Keratinocyte (primary cell): ENCODE data around the gene TAMALIN. TPM values are rescaled to one million over a fixed set of nuclear protein-coding genes. Genes with fewer than 3 reads are reported as not detected.

Experiments used
- DNase-seq: peaks from one replicate; pipeline ENCODE4 v3.0.0-alpha.2; 2011; ENCODE audit warnings: low read depth, missing footprints, low spot score
- FAIRE-seq: peaks from 2 replicates; lab custom pipeline; 2011; peaks lifted over from hg19 to GRCh38; lab: Jason Lieb, UNC
- H2AFZ ChIP-seq: 2 replicates; pipeline ENCODE4 v1.6.0; 2012; ENCODE audit warnings: low read length, control low read depth, inconsistent platforms; ENCODE audit not compliant: control insufficient read depth
- H3K27ac ChIP-seq: 2 replicates; pipeline ENCODE4 v1.5.1; 2011; ENCODE audit warnings: low read length; ENCODE audit not compliant: control insufficient read depth, insufficient read depth
- H3K27me3 ChIP-seq: 3 replicates; pipeline ENCODE4 v1.6.0; 2011; ENCODE audit warnings: low read length; ENCODE audit not compliant: control insufficient read depth, insufficient read depth; ENCODE audit errors: extremely low read depth
- H3K36me3 ChIP-seq, 2 experiments: 2 replicates in 1 of 2; 3 replicates in 1 of 2; pipeline ENCODE4 v1.5.1; 2011; ENCODE audit warnings: low read length in 2 of 2, mild to moderate bottlenecking in 1 of 2; ENCODE audit not compliant: control insufficient read depth in 2 of 2, insufficient read depth in 2 of 2; ENCODE audit errors: extremely low read depth in 1 of 2
- H3K4me1 ChIP-seq: 3 replicates; pipeline ENCODE4 v1.5.1; 2011; ENCODE audit warnings: low read length; ENCODE audit not compliant: control insufficient read depth, insufficient read depth; ENCODE audit errors: extremely low read depth
- H3K4me2 ChIP-seq: 3 replicates; pipeline ENCODE4 v1.6.0; 2011; ENCODE audit warnings: low read depth, low read length; ENCODE audit not compliant: control insufficient read depth, insufficient read depth; ENCODE audit errors: extremely low read depth
- H3K4me3 ChIP-seq, 3 experiments: fragments of 200-600 bp in 1 of 3; sonication (generic) in 1 of 3; 2 replicates in 2 of 3; 3 replicates in 1 of 3; pipeline ENCODE4 v1.5.1; 2011 to 2016; ENCODE audit warnings: low read length in 3 of 3, mild to moderate bottlenecking in 3 of 3, control low read depth in 2 of 3, inconsistent platforms in 1 of 3, low read depth in 1 of 3, mixed read lengths in 1 of 3, mixed run types in 1 of 3, moderate library complexity in 1 of 3; ENCODE audit not compliant: control insufficient read depth in 2 of 3, insufficient read depth in 2 of 3; ENCODE audit errors: extremely low read depth in 1 of 3
- H3K79me2 ChIP-seq: 2 replicates; pipeline ENCODE4 v1.6.0; 2012; ENCODE audit warnings: low read length; ENCODE audit not compliant: control insufficient read depth, insufficient read depth
- H3K9ac ChIP-seq: 3 replicates; pipeline ENCODE4 v1.6.0; 2011; ENCODE audit warnings: low read length; ENCODE audit not compliant: control insufficient read depth, insufficient read depth; ENCODE audit errors: extremely low read depth
- H3K9me1 ChIP-seq: 3 replicates; pipeline ENCODE4 v1.6.0; 2011; ENCODE audit warnings: low read length; ENCODE audit not compliant: control insufficient read depth, insufficient read depth; ENCODE audit errors: extremely low read depth
- H3K9me3 ChIP-seq: 2 replicates; pipeline ENCODE4 v1.5.1; 2012; ENCODE audit warnings: low read depth, low read length; ENCODE audit not compliant: control insufficient read depth
- H4K20me1 ChIP-seq: 3 replicates; pipeline ENCODE4 v1.6.0; 2011; ENCODE audit warnings: low read length; ENCODE audit not compliant: control insufficient read depth, insufficient read depth; ENCODE audit errors: extremely low read depth
- CTCF ChIP-seq, 3 experiments: IDR thresholded peaks in 1 of 3; conservative IDR thresholded peaks in 1 of 3; optimal IDR thresholded peaks in 1 of 3; 2 replicates in 2 of 3; 3 replicates in 1 of 3; pipeline versions ENCODE3 to v1.5.1; 2011; ENCODE audit warnings: low read length in 3 of 3, mild to moderate bottlenecking in 3 of 3, moderate library complexity in 2 of 3, control low read depth in 1 of 3, inconsistent platforms in 1 of 3; ENCODE audit not compliant: insufficient read depth in 2 of 3; ENCODE audit errors: extremely low read depth in 1 of 3
- EZH2 ChIP-seq: IDR thresholded peaks from one replicate; pipeline ENCODE4 v1.6.1; 2012; ENCODE audit warnings: inconsistent platforms, mild to moderate bottlenecking, low read length, moderate library complexity
- dilution Hi-C: fragments of 300-500 bp; cut with MboI; formaldehyde crosslinking; loops from one replicate; pipeline ENCODE4 v1.7.0; 2020; ENCODE audit warnings: low sequenced_read_pairs; ENCODE audit not compliant: extremely low pct_ligation_motif_present
- polyA plus RNA-seq, 5 experiments: library from polyadenylated mRNA; depleted of rRNA in 3 of 5; stranded (reverse) in 3 of 5; stranded (forward) in 1 of 5; unstranded in 1 of 5; fragments of >200 nt; gene quantifications; 1 replicate in 1 of 5; 2 replicates in 3 of 5; 3 replicates in 1 of 5; pipeline versions ENCODE4 v1.2.1 to v1.2.3, GENCODE V29; 2011 to 2012; ENCODE audit warnings: missing spikeins in 2 of 5, low read depth in 1 of 5, low replicate concordance in 1 of 5

Gene TAMALIN
- polyA plus RNA-seq, 1 donor (not counting 4 experiments of a cell fraction or from before 2014, with no cell fraction given) = 0.54 TPM

GRCh38 chr12:52035190-52035589, 28.4 kb downstream of the TAMALIN start:
- H3K4me1 ChIP-seq = peaks cover 22% of the 10 kb centered on the region
- no peaks in the 10 kb centered on the region for H4K20me1 ChIP-seq
- peaks cover 13% of the 10 kb centered on the region for H3K27me3 ChIP-seq
- no peaks in the 10 kb centered on the region for H3K9me3 ChIP-seq
- no peaks in the 10 kb centered on the region for H3K79me2 ChIP-seq
- DNase-seq (no peak), FAIRE-seq (no peak)
- H3K27ac ChIP-seq = no peak overlapping the region
- H3K4me2 ChIP-seq = no peak overlapping the region
- H3K9me1 ChIP-seq = no peaks in the 10 kb centered on the region
- no peak overlapping the region for H2AFZ ChIP-seq
- H3K9ac ChIP-seq = no peak overlapping the region
- TF ChIP-seq EZH2 = no peak
- no peaks in the 10 kb centered on the region for H3K36me3 ChIP-seq
- dilution Hi-C loops = no loop called here
- no peak overlapping the region for H3K4me3 ChIP-seq

GRCh38 chr12:52035926-52036325, 29.2 kb downstream of the TAMALIN start:
- no peaks in the 10 kb centered on the region for H3K9me3 ChIP-seq
- no peaks in the 10 kb centered on the region for H3K79me2 ChIP-seq
- H3K27ac ChIP-seq = no peak overlapping the region
- no peak for TF ChIP-seq EZH2
- no peak for TF ChIP-seq CTCF (optimal IDR thresholded peaks at IDR 0.05 in 1 of 3, IDR thresholded peaks at IDR 0.05 in 1 of 3, conservative IDR thresholded peaks at IDR 0.05 in 1 of 3; ENCODE audit: extremely low read depth in 1 of 3, insufficient read depth in 2 of 3, low read length in 3 of 3)
- no peaks in the 10 kb centered on the region for H3K9me1 ChIP-seq
- H3K9ac ChIP-seq = peak overlapping the region; percentile 77
- no peaks in the 10 kb centered on the region for H4K20me1 ChIP-seq
- peaks cover 22% of the 10 kb centered on the region for H3K4me1 ChIP-seq
- H3K4me3 ChIP-seq = no peak overlapping the region
- no peaks in the 10 kb centered on the region for H3K36me3 ChIP-seq
- no peak for DNase-seq
- dilution Hi-C loops = no loop called here
- H3K27me3 ChIP-seq = peaks cover 13% of the 10 kb centered on the region
- H2AFZ ChIP-seq = no peak overlapping the region
- no peak for FAIRE-seq
- no peak overlapping the region for H3K4me2 ChIP-seq

- FAIRE-seq = no peak
- H3K9ac ChIP-seq = peak overlapping the region; percentile 77
- H3K27me3 ChIP-seq = peaks cover 13% of the 10 kb centered on the region
- peak overlapping the region; percentile 28 for H3K27ac ChIP-seq
- no peaks in the 10 kb centered on the region for H3K36me3 ChIP-seq
- no peak for DNase-seq
- peaks cover 22% of the 10 kb centered on the region for H3K4me1 ChIP-seq
- TF ChIP-seq EZH2 (no peak), CTCF (optimal IDR thresholded peaks at IDR 0.05 in 1 of 3, IDR thresholded peaks at IDR 0.05 in 1 of 3, conservative IDR thresholded peaks at IDR 0.05 in 1 of 3; ENCODE audit: extremely low read depth in 1 of 3, insufficient read depth in 2 of 3, low read length in 3 of 3) (no peak)
- no peaks in the 10 kb centered on the region for H4K20me1 ChIP-seq
- dilution Hi-C loops = no loop called here
- no peaks in the 10 kb centered on the region for H3K9me1 ChIP-seq
- H3K79me2 ChIP-seq = no peaks in the 10 kb centered on the region
- H3K4me3 ChIP-seq = peak overlapping the region in 2 of 3 experiments; percentile 49 to 52
- peak overlapping the region; percentile 73 for H3K4me2 ChIP-seq
- peak overlapping the region; percentile 36 for H2AFZ ChIP-seq
- no peaks in the 10 kb centered on the region for H3K9me3 ChIP-seq
Observed at GRCh38 chr12:52036587-52037171, 29.9 kb downstream of the TAMALIN start.
